K562 (cell line): ENCODE results near the gene MED16.

Experiments used
- CBX8 ChIP-seq: fragments of 200-600 bp; sonication (generic); IDR thresholded peaks from 2 replicates; pipeline ENCODE4 v1.6.1; 2012; ENCODE audit warnings: borderline replicate concordance, mixed run types, low read depth, mild to moderate bottlenecking, moderate library complexity, mixed read lengths, low read length, control low read depth, inconsistent platforms; ENCODE audit not compliant: poor library complexity, severe bottlenecking; ENCODE audit errors: extremely low read depth
- CREBBP ChIP-seq: IDR thresholded peaks from one replicate; pipeline ENCODE4 v1.6.1; 2012; ENCODE audit warnings: low read depth, mild to moderate bottlenecking, control low read depth, inconsistent platforms, low read length
- MAFK ChIP-seq: IDR thresholded peaks from 2 replicates; pipeline ENCODE4 v1.6.1; 2011; ENCODE audit warnings: low read length, improper control_type of control experiment
- MAX ChIP-seq: sonication (generic); formaldehyde crosslinking; IDR thresholded peaks from 2 replicates; pipeline ENCODE4 v1.9.0; 2022; ENCODE audit warnings: mild to moderate bottlenecking, missing genetic modification reagents
- PRDM10 ChIP-seq: fragments of 450-650 bp; IDR thresholded peaks from 2 replicates; pipeline ENCODE4 v1.6.1; 2018; ENCODE audit not compliant: partially characterized antibody
- SIN3A ChIP-seq, 2 experiments: fragments of 150-350 bp in 1 of 2; IDR thresholded peaks; 2 replicates each; pipeline ENCODE4 v1.6.1; 2011 to 2016; ENCODE audit warnings: borderline replicate concordance in 2 of 2, low read depth in 2 of 2, low read length in 2 of 2, mild to moderate bottlenecking in 2 of 2, moderate library complexity in 2 of 2; ENCODE audit not compliant: control insufficient read depth in 1 of 2

- TF ChIP-seq SIN3A (IDR thresholded peaks at IDR 0.05; ENCODE audit: borderline replicate concordance in 2 of 2, control insufficient read depth in 1 of 2, low read depth in 2 of 2, low read length in 2 of 2) (no peak), PRDM10 (no peak), MAFK (no peak), MAX (CRISPR knock-in tag) (no peak), CREBBP (no peak), CBX8 (no peak)
Observed at GRCh38 chr19:850221-850978, 42.6 kb downstream of the MED16 start.
